Measurements from ENCODE around the gene ACY1.

The ACY1 gene

GRCh38 chr3:51966486-51966885, 16.8 kb upstream of the ACY1 start:
- DNase-seq = no peak

- DNase-seq = no peak
These were observed 16.4 kb upstream of the ACY1 start for GRCh38 chr3:51966922-51967383.

- no peak for DNase-seq
These were observed 15.8 kb upstream of the ACY1 start, which contains the start of gene PCBP4 for GRCh38 chr3:51967384-51968169. Gene PCBP4, minus strand, starts transcription at chr3:51967454. Its CDS starts 6,214 bp downstream, at chr3:51961240.

- DNase-seq = no peak
These were observed 15.1 kb upstream of the ACY1 start for GRCh38 chr3:51968170-51968775.

- DNase-seq = no peak
These were observed 14.3 kb upstream of the ACY1 start for GRCh38 chr3:51968883-51969678.

- DNase-seq = no peak
These were observed 13.5 kb upstream of the ACY1 start for GRCh38 chr3:51969841-51970240.

GRCh38 chr3:51970606-51971300, 12.6 kb upstream of the ACY1 start:
- no peak for DNase-seq

GRCh38 chr3:51971350-51971749, 12.0 kb upstream of the ACY1 start:
- no peak for DNase-seq

- no peak for DNase-seq
These were observed 8.9 kb upstream of the ACY1 start for GRCh38 chr3:51974277-51974962.

- DNase-seq = peak; percentile 65
These were observed 8.1 kb upstream of the ACY1 start, which contains the start of gene ABHD14A for GRCh38 chr3:51974963-51975851. Gene ABHD14A, plus strand, starts transcription at chr3:51975064. Its CDS starts 72 bp downstream, at chr3:51975136.

- DNase-seq = no peak
These were observed 7.3 kb upstream of the ACY1 start for GRCh38 chr3:51975852-51976549.

- no peak for DNase-seq
These were observed 5.7 kb upstream of the ACY1 start for GRCh38 chr3:51977446-51978142.

GRCh38 chr3:51978143-51978502, 5.2 kb upstream of the ACY1 start:
- DNase-seq = no peak

- no peak for DNase-seq
These were observed 3.1 kb upstream of the ACY1 start for GRCh38 chr3:51980253-51980652.

- peak; percentile 45 for DNase-seq
These were observed 940 bp upstream of the ACY1 start for GRCh38 chr3:51982352-51982837.

- DNase-seq = no peak
These were observed 388 bp downstream of the ACY1 start for GRCh38 chr3:51983578-51984268.

- no peak for DNase-seq
These were observed 923 bp downstream of the ACY1 start for GRCh38 chr3:51984269-51984647.

- DNase-seq = no peak
These were observed 1.7 kb downstream of the ACY1 start for GRCh38 chr3:51985063-51985462.

Data from NCI-H526 treated with DMSO at 0.1 percent for 48 hours (cell line).